HEK293T (cell line): ENCODE results near the gene YRDC.

ENCODE experiments used
- CTCF ChIA-PET: fragments of 350-600 bp; formaldehyde crosslinking; extraction: SDS; loops from one replicate; lab custom pipeline; 2021; ENCODE audit warnings: antibody characterized with exemption, inconsistent platforms; lab: Yijun Ruan, JAX
- POLR2A ChIA-PET: fragments of 350-600 bp; formaldehyde crosslinking; extraction: SDS; loops from one replicate; lab custom pipeline; 2020; ENCODE audit warnings: antibody characterized with exemption, inconsistent platforms; lab: Yijun Ruan, JAX
- DNase-seq: peaks from one replicate; pipeline ENCODE4 v3.0.0; 2012; ENCODE audit warnings: mixed read lengths; ENCODE audit errors: extremely low spot score
- ARNT ChIP-seq: fragments of 450-650 bp; IDR thresholded peaks from 2 replicates; pipeline ENCODE4 v1.6.1; 2017; ENCODE audit warnings: mild to moderate bottlenecking
- BHLHE40 ChIP-seq: fragments of 450-650 bp; IDR thresholded peaks from 2 replicates; pipeline ENCODE4 v1.6.1; 2016; ENCODE audit warnings: mild to moderate bottlenecking, moderate library complexity, borderline replicate concordance
- CTBP1 ChIP-seq: fragments of 450-650 bp; IDR thresholded peaks from 2 replicates; pipeline ENCODE4 v1.6.1; 2016; ENCODE audit warnings: borderline replicate concordance
- ELF4 ChIP-seq: fragments of 450-650 bp; IDR thresholded peaks from 2 replicates; pipeline ENCODE4 v1.6.1; 2017; ENCODE audit warnings: antibody characterized with exemption
- FOXA1 ChIP-seq: fragments of 450-650 bp; IDR thresholded peaks from 2 replicates; pipeline ENCODE4 v1.6.1; 2016; ENCODE audit warnings: mild to moderate bottlenecking
- FOXK2 ChIP-seq: fragments of 450-650 bp; IDR thresholded peaks from 2 replicates; pipeline ENCODE4 v1.6.1; 2016; ENCODE audit warnings: mild to moderate bottlenecking
- FOXM1 ChIP-seq: fragments of 450-650 bp; IDR thresholded peaks from 2 replicates; pipeline ENCODE4 v1.6.1; 2017; ENCODE audit warnings: mild to moderate bottlenecking, borderline replicate concordance
- HDGF ChIP-seq: fragments of 450-650 bp; IDR thresholded peaks from 2 replicates; pipeline ENCODE4 v1.6.1; 2017; ENCODE audit warnings: antibody characterized with exemption, borderline replicate concordance
- L3MBTL2 ChIP-seq: fragments of 450-650 bp; conservative IDR thresholded peaks from 2 replicates; pipeline ENCODE4 v1.6.1; 2016; ENCODE audit warnings: mild to moderate bottlenecking
- LEF1 ChIP-seq: fragments of 450-650 bp; IDR thresholded peaks from 2 replicates; pipeline ENCODE4 v1.6.1; 2017; ENCODE audit warnings: mild to moderate bottlenecking, borderline replicate concordance
- NFRKB ChIP-seq: fragments of 450-650 bp; IDR thresholded peaks from 2 replicates; pipeline ENCODE4 v1.6.1; 2016; ENCODE audit warnings: mild to moderate bottlenecking, moderate library complexity
- SP1 ChIP-seq: fragments of 450-650 bp; IDR thresholded peaks from 2 replicates; pipeline ENCODE4 v1.6.1; 2017
- SUZ12 ChIP-seq: fragments of 450-650 bp; IDR thresholded peaks from 2 replicates; pipeline ENCODE4 v1.6.1; 2016; ENCODE audit warnings: mild to moderate bottlenecking
- TARDBP ChIP-seq: fragments of 450-650 bp; IDR thresholded peaks from 2 replicates; pipeline ENCODE4 v1.6.1; 2016
- ZNF384 ChIP-seq: fragments of 450-650 bp; IDR thresholded peaks from 2 replicates; pipeline ENCODE4 v1.6.1; 2016
- TF ChIP-seq, protein P1 (sequence below): fragments of 450-650 bp; IDR thresholded peaks from 2 replicates; pipeline ENCODE4 v1.6.1; 2016

The YRDC gene

GRCh38 chr1:37797750-37798345 lies 10.2 kb downstream of the YRDC start:
- no peak for DNase-seq
- TF ChIP-seq SUZ12 (no peak), FOXM1 (no peak), ELF4 (no peak), TARDBP (no peak), FOXA1 (no peak)
- CTCF ChIA-PET = no interaction called here
- POLR2A ChIA-PET = interaction anchor here (1.5 kb wide), 1 partner anchor 10 kb away, joined by 10 read pairs; the partner anchor contains the start of genes C1orf122 and YRDC

- no peak for TF ChIP-seq ARNT
- TF ChIP-seq ELF4 = no peak
- TF ChIP-seq CTBP1 = no peak
- TF ChIP-seq SUZ12 = no peak
- TF ChIP-seq HDGF = no peak
- TF ChIP-seq LEF1 = no peak
- no peak for TF ChIP-seq FOXA1
- no peak for TF ChIP-seq ZNF384
- TF ChIP-seq SP1 = no peak
- TF ChIP-seq NFRKB = no peak
- no peak for TF ChIP-seq FOXK2
- TF ChIP-seq L3MBTL2 = no peak
- TF ChIP-seq TARDBP = no peak
- TF ChIP-seq, protein P1, sequence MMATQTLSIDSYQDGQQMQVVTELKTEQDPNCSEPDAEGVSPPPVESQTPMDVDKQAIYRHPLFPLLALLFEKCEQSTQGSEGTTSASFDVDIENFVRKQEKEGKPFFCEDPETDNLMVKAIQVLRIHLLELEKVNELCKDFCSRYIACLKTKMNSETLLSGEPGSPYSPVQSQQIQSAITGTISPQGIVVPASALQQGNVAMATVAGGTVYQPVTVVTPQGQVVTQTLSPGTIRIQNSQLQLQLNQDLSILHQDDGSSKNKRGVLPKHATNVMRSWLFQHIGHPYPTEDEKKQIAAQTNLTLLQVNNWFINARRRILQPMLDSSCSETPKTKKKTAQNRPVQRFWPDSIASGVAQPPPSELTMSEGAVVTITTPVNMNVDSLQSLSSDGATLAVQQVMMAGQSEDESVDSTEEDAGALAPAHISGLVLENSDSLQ = no peak
- TF ChIP-seq FOXM1 = no peak
- no peak for TF ChIP-seq BHLHE40
- ChIA-PET POLR2A (interaction anchor here (1.5 to 3.3 kb wide), 2 partner anchors 11 to 16 kb away, joined by 3 to 32 read pairs; partner anchors contain the start of genes C1orf122 and YRDC), CTCF (no interaction called here)
- no peak for DNase-seq
Observed at GRCh38 chr1:37795340-37796125, 12.5 kb downstream of the YRDC start.

DNA sequence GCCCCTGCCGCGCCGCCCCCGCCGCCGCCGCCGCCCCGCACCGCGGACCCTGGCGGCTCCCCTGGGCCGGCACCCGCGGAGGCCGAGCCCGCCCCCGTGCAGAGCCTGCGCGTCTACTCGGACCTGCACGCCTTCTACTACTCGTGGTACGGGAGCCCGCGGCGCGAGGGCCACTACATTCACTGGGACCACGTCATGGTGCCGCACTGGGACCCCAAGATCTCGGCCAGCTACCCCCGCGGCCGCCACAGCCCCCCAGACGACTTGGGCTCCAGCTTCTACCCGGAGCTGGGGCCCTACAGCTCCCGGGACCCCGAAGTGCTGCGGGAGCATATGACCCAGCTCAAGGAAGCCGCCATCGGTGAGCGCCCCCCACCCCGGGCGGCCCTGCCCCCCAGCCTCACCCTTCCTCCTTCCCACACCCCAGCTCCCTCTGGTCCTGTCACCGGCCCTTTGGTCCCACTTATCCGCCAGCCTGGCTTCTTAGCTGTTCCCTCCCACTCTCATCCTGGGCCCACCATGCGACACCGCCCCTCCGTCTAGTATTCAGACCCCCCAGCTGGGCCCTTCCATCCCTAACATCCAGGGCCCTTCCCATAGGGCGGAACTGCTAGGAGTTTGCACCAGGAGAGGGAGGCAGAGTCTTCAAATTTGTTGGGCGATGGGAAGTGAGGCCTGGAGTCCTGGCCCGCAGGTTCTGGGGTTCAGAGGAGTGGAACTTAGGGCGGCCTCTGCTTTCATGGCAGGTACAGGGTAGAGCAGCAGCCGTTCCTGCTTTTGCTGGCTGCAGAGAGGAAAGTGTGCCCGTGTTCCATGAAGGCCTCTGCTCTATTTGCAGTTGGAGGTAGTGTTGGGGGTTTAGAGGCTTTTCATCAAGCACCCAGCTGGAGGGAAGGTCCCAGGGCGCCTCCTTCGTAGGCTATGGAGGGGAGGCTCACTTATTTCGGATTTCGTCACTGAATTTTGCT lies 13.4 kb downstream of the YRDC start:
- no peak for TF ChIP-seq SUZ12
- TF ChIP-seq SP1 = no peak
- TF ChIP-seq, protein P1 = no peak
- TF ChIP-seq FOXA1 = no peak
- TF ChIP-seq NFRKB = no peak
- no peak for TF ChIP-seq ELF4
- no peak for TF ChIP-seq HDGF
- no peak for TF ChIP-seq ARNT
- no peak for TF ChIP-seq CTBP1
- no peak for TF ChIP-seq BHLHE40
- no peak for TF ChIP-seq TARDBP
- no peak for TF ChIP-seq LEF1
- no peak for TF ChIP-seq ZNF384
- no peak for TF ChIP-seq FOXK2
- no peak for TF ChIP-seq FOXM1
- TF ChIP-seq L3MBTL2 = no peak
- ChIA-PET CTCF (no interaction called here), POLR2A (interaction anchor here (0.6 to 3.3 kb wide), 5 partner anchors 12 to 104 kb away, joined by 3 to 32 read pairs (median 4); partner anchors contain the start of genes C1orf122, MTF1 and YRDC)
- no peak for DNase-seq

DNA sequence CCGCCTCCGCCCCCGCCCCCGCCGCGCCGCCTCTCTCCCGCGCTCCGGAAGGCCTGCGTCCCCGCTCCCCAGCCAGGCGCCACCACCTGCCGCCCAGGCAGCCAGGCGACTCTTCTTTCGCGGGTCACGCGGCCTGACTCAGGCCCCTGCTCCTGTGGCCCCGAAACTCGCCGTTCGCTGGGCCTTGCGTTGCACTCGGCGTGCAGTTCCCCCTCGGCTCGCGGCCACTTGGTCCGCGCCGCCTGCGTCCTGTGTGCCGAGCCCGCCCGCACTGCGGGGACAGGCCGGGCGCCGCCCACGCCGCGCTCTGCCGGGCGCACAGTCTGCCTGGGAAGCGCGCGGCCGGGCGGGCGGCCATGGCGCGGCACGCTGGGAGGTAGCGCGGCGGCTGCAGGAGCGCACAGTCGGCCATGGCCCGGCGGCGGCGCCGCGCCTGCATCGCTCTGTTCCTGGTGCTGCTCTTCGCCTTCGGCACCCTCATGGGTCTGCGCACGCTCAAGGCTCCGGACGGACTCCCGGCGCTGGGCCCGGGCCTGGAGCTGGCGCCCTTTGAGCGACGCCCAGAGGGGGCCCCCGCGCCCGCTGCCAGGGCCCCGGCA lies 14.1 kb downstream of the YRDC start, which contains the start of gene MANEAL:
TSS of gene MANEAL (plus strand) at position 75 of the 599 bp plus-strand sequence. CDS start at position 411, 336 bp downstream.
- TF ChIP-seq FOXM1 (peak; percentile 29; the same call in 1 of the 2 replicates), HDGF (no peak), ARNT (no peak), L3MBTL2 (peak; percentile 55; the same call in 1 of the 2 replicates), ELF4 (no peak), CTBP1 (no peak; the same call in 1 of the 2 replicates), LEF1 (0 out of 2 replicates have a peak, but pooled peaks have one; percentile 12), SP1 (no peak), FOXA1 (no peak)
- TF ChIP-seq, protein P1 = no peak
- POLR2A ChIA-PET = interaction anchor here (0.6 to 3.3 kb wide), 5 partner anchors 13 to 103 kb away, joined by 3 to 32 read pairs (median 4); partner anchors contain the start of genes C1orf122, MTF1 and YRDC
- CTCF ChIA-PET = no interaction called here
- DNase-seq = peak; percentile 79
